Endothelial cell of hepatic sinusoid (primary cell): ENCODE measurements around the gene FOXG1.

ENCODE experiments used
- in situ Hi-C: cut with HindIII; loops from 2 replicates; pipeline ENCODE4 v1.10.0; 2017; ENCODE audit warnings: low sequenced_read_pairs

Gene FOXG1

GRCh38 chr14:28760431-28760996, 6.1 kb upstream of the FOXG1 start:
- in situ Hi-C loops: loop anchor here (25.0 kb wide), 1 partner anchor 777 kb away; no protein-coding TSS in a partner anchor

GRCh38 chr14:28761438-28762291, 4.9 kb upstream of the FOXG1 start:
- in situ Hi-C loops: loop anchor here (25.0 kb wide), 1 partner anchor 776 kb away; no protein-coding TSS in a partner anchor

GRCh38 chr14:28762303-28762954, 4.2 kb upstream of the FOXG1 start:
- in situ Hi-C loops: loop anchor here (25.0 kb wide), 1 partner anchor 775 kb away; no protein-coding TSS in a partner anchor

GRCh38 chr14:28762955-28763326, 3.6 kb upstream of the FOXG1 start:
- in situ Hi-C loops: loop anchor here (25.0 kb wide), 1 partner anchor 774 kb away; no protein-coding TSS in a partner anchor

- in situ Hi-C loops: loop anchor here (25.0 kb wide), 1 partner anchor 773 kb away; no protein-coding TSS in a partner anchor
Observed at GRCh38 chr14:28763751-28764256, 2.8 kb upstream of the FOXG1 start.

GRCh38 chr14:28764257-28765160, 2.1 kb upstream of the FOXG1 start:
- in situ Hi-C loops: loop anchor here (25.0 kb wide), 1 partner anchor 773 kb away; no protein-coding TSS in a partner anchor

- in situ Hi-C loops: loop anchor here (25.0 kb wide), 1 partner anchor 772 kb away; no protein-coding TSS in a partner anchor
Observed at GRCh38 chr14:28765169-28765830, 1.3 kb upstream of the FOXG1 start.

- in situ Hi-C loops: loop anchor here (25.0 kb wide), 1 partner anchor 771 kb away; no protein-coding TSS in a partner anchor
Observed at GRCh38 chr14:28765831-28766468, 637 bp upstream of the FOXG1 start.

GRCh38 chr14:28767030-28767852, 654 bp downstream of the FOXG1 start:
- in situ Hi-C loops: loop anchor here (25.0 kb wide), 1 partner anchor 770 kb away; no protein-coding TSS in a partner anchor

- in situ Hi-C loops: loop anchor here (25.0 kb wide), 1 partner anchor 769 kb away; no protein-coding TSS in a partner anchor
Observed at GRCh38 chr14:28767853-28768741, 1.5 kb downstream of the FOXG1 start.

- in situ Hi-C loops: loop anchor here (25.0 kb wide), 1 partner anchor 768 kb away; no protein-coding TSS in a partner anchor
Observed at GRCh38 chr14:28769276-28769880, 2.8 kb downstream of the FOXG1 start.

GRCh38 chr14:28770061-28770460, 3.5 kb downstream of the FOXG1 start:
- in situ Hi-C loops: loop anchor here (25.0 kb wide), 1 partner anchor 767 kb away; no protein-coding TSS in a partner anchor

GRCh38 chr14:28770630-28771029, 4.0 kb downstream of the FOXG1 start:
- in situ Hi-C loops: loop anchor here (25.0 kb wide), 1 partner anchor 767 kb away; no protein-coding TSS in a partner anchor

GRCh38 chr14:28771168-28771567, 4.6 kb downstream of the FOXG1 start:
- in situ Hi-C loops: loop anchor here (25.0 kb wide), 1 partner anchor 766 kb away; no protein-coding TSS in a partner anchor

GRCh38 chr14:28772613-28773012, 6.0 kb downstream of the FOXG1 start:
- in situ Hi-C loops: loop anchor here (25.0 kb wide), 1 partner anchor 765 kb away; no protein-coding TSS in a partner anchor

- in situ Hi-C loops: loop anchor here (25.0 kb wide), 1 partner anchor 764 kb away; no protein-coding TSS in a partner anchor
Observed at GRCh38 chr14:28773176-28773575, 6.6 kb downstream of the FOXG1 start.
